SK-N-SH (cell line): Measurements from ENCODE around the gene SH3RF2. TPM values are rescaled to one million over a fixed set of nuclear protein-coding genes. Genes with fewer than 3 reads are reported as not detected.

Experiments
- CTCF ChIA-PET: fragments of 300-600, 350-600 bp; formaldehyde crosslinking; extraction: SDS; loops from one replicate; lab custom pipeline; 2021; lab: Yijun Ruan, JAX
- POLR2A ChIA-PET: fragments of 350-600 bp; sonication (Branson Sonifier 250); formaldehyde crosslinking; extraction: SDS; loops from one replicate; lab custom pipeline; 2020; ENCODE audit warnings: antibody characterized with exemption, inconsistent platforms; lab: Yijun Ruan, JAX
- DNase-seq: peaks from one replicate; pipeline ENCODE4 v3.0.0; 2012
- H2AFZ ChIP-seq: fragments of 200-600 bp; sonication (generic); 2 replicates; pipeline ENCODE4 v1.8.1; 2016; ENCODE audit warnings: antibody characterized with exemption, mild to moderate bottlenecking, low read depth
- H3F3A ChIP-seq: fragments of 200-600 bp; sonication (generic); replicated peaks from 2 replicates; pipeline ENCODE3; 2016; ENCODE audit warnings: antibody characterized with exemption, mild to moderate bottlenecking; ENCODE audit not compliant: insufficient read depth
- H3K27ac ChIP-seq, 2 experiments: fragments of 200-500 bp in 1 of 2; fragments of 200-600 bp in 1 of 2; sonication (Bioruptor generic) in 1 of 2; sonication (generic), shearing (Covaris generic) in 1 of 2; 2 replicates each; pipeline versions ENCODE4 v1.5.1 to v1.6.1; 2014 to 2016; ENCODE audit warnings: low read depth in 2 of 2, inconsistent platforms in 1 of 2, low read length in 1 of 2, mild to moderate bottlenecking in 1 of 2, mixed read lengths in 1 of 2
- H3K27me3 ChIP-seq: fragments of 200-600 bp; sonication (generic), shearing (Covaris generic); 2 replicates; pipeline ENCODE4 v1.6.1; 2016; ENCODE audit warnings: mixed run types; ENCODE audit not compliant: insufficient read depth
- H3K36me3 ChIP-seq, 2 experiments: fragments of 200-500 bp in 1 of 2; fragments of 200-600 bp in 1 of 2; sonication (Bioruptor generic) in 1 of 2; sonication (generic) in 1 of 2; replicated peaks in 1 of 2; 2 replicates each; pipeline versions ENCODE3 to v1.5.1; 2014 to 2016; ENCODE audit warnings: low read length in 1 of 2, mild to moderate bottlenecking in 1 of 2; ENCODE audit not compliant: insufficient read depth in 2 of 2, control insufficient read depth in 1 of 2
- H3K4me1 ChIP-seq, 2 experiments: fragments of 200-500 bp in 1 of 2; fragments of 200-600 bp in 1 of 2; sonication (Bioruptor generic) in 1 of 2; sonication (generic), shearing (Covaris generic) in 1 of 2; 2 replicates each; pipeline versions ENCODE4 v1.5.1 to v1.6.1; 2014 to 2016; ENCODE audit warnings: low read depth in 1 of 2, low read length in 1 of 2, mixed run types in 1 of 2; ENCODE audit not compliant: insufficient read depth in 2 of 2, control insufficient read depth in 1 of 2
- H3K4me2 ChIP-seq: fragments of 200-600 bp; sonication (generic), shearing (Covaris generic); 2 replicates; pipeline ENCODE4 v1.6.1; 2017; ENCODE audit warnings: mixed run types
- H3K4me3 ChIP-seq, 2 experiments: fragments of 200-500 bp in 1 of 2; fragments of 200-600 bp in 1 of 2; sonication (Bioruptor generic) in 1 of 2; sonication (generic), shearing (Covaris generic) in 1 of 2; 2 replicates each; pipeline versions ENCODE4 v1.5.1 to v1.8.1; 2014 to 2016; ENCODE audit warnings: low read depth in 2 of 2, inconsistent platforms in 1 of 2, low read length in 1 of 2, mild to moderate bottlenecking in 1 of 2, mixed read lengths in 1 of 2, moderate library complexity in 1 of 2
- H3K79me2 ChIP-seq: fragments of 200-600 bp; sonication (generic); 2 replicates; pipeline ENCODE4 v1.8.1; 2017; ENCODE audit warnings: mild to moderate bottlenecking; ENCODE audit not compliant: insufficient read depth
- H3K9ac ChIP-seq: fragments of 200-600 bp; sonication (generic); 2 replicates; pipeline ENCODE4 v1.6.1; 2017; ENCODE audit warnings: mixed run types
- H3K9me2 ChIP-seq: fragments of 200-600 bp; sonication (generic); 2 replicates; pipeline ENCODE4 v1.6.1; 2017; ENCODE audit warnings: mixed run types
- H3K9me3 ChIP-seq: fragments of 200-600 bp; sonication (generic); 2 replicates; pipeline ENCODE4 v1.6.1; 2017; ENCODE audit warnings: mixed run types, mild to moderate bottlenecking, moderate library complexity
- H4K20me1 ChIP-seq: fragments of 200-600 bp; sonication (generic); 2 replicates; pipeline ENCODE4 v1.6.1; 2017; ENCODE audit warnings: mild to moderate bottlenecking, mixed run types; ENCODE audit not compliant: insufficient read depth
- FOSL2 ChIP-seq: IDR thresholded peaks from 2 replicates; pipeline ENCODE4 v1.4.0; 2012; ENCODE audit warnings: low read depth, mild to moderate bottlenecking, moderate library complexity, borderline replicate concordance
- FOXJ3 ChIP-seq: sonication (generic); formaldehyde crosslinking; IDR thresholded peaks from 2 replicates; pipeline ENCODE4 v1.5.1; 2020; ENCODE audit warnings: mild to moderate bottlenecking, missing genetic modification reagents
- FOXM1 ChIP-seq: IDR thresholded peaks from 2 replicates; pipeline ENCODE4 v1.4.0; 2012; ENCODE audit warnings: low read depth, mild to moderate bottlenecking
- GATA2 ChIP-seq: sonication (generic); formaldehyde crosslinking; IDR thresholded peaks from 2 replicates; pipeline ENCODE4 v1.5.0; 2020; ENCODE audit warnings: mild to moderate bottlenecking, missing genetic modification reagents
- JUND ChIP-seq: IDR thresholded peaks from 2 replicates; pipeline ENCODE4 v1.4.0; 2012
- MAX ChIP-seq: IDR thresholded peaks from 2 replicates; pipeline ENCODE4 v1.4.0; 2012; ENCODE audit warnings: low read depth
- MEF2A ChIP-seq: IDR thresholded peaks from 2 replicates; pipeline ENCODE4 v1.4.0; 2012; ENCODE audit warnings: low read depth, borderline replicate concordance
- PBX3 ChIP-seq: IDR thresholded peaks from 2 replicates; pipeline ENCODE4; 2012
- RFX5 ChIP-seq: IDR thresholded peaks from 2 replicates; pipeline ENCODE4 v1.6.1; 2012; ENCODE audit warnings: mild to moderate bottlenecking, improper control_type of control experiment, low read length
- TAF1 ChIP-seq: IDR thresholded peaks from 2 replicates; pipeline ENCODE4 v1.6.1; 2012; ENCODE audit warnings: low read depth, mild to moderate bottlenecking, low read length, moderate library complexity, borderline replicate concordance
- TEAD4 ChIP-seq: IDR thresholded peaks from 2 replicates; pipeline ENCODE4 v1.4.0; 2012; ENCODE audit warnings: mild to moderate bottlenecking, borderline replicate concordance; ENCODE audit not compliant: insufficient read depth
- WGBS: methylation state at CpG from one replicate; pipeline ENCODE4 v1.1.6; 2017; ENCODE audit warnings: low lambda C conversion rate; 5-methylcytosine and 5-hydroxymethylcytosine counted together
- polyA plus RNA-seq, 3 experiments: library from polyadenylated mRNA; depleted of rRNA; stranded (reverse); fragments of >200 nt; gene quantifications; 2 replicates each; pipeline ENCODE4 v1.2.3, GENCODE V29; 2012

Gene SH3RF2
- polyA plus RNA-seq, 1 of the 3 experiments (the other 2 are of a cell fraction), result 0.87 TPM

GRCh38 chr5:145984072-145984471 is 47.7 kb downstream of the SH3RF2 start (continued):
- TF ChIP-seq PBX3, result no peak
- TF ChIP-seq FOSL2, result no peak
- TF ChIP-seq JUND, result no peak
- TF ChIP-seq MAX, result no peak
- TF ChIP-seq FOXM1, result no peak

GRCh38 chr5:145987856-145988255 is 51.5 kb downstream of the SH3RF2 start:
- POLR2A ChIA-PET, result no interaction called here
- CTCF ChIA-PET, result no interaction called here

GRCh38 chr5:145988993-145989392 is 52.6 kb downstream of the SH3RF2 start:
- Histone ChIP-seq H2AFZ (no peak overlapping the region), H3K4me3 (no peak overlapping the region), H3F3A (no peaks in the 10 kb centered on the region), H3K79me2 (no peaks in the 10 kb centered on the region), H3K27ac (no peak overlapping the region), H3K9me2 (no peaks in the 10 kb centered on the region), H3K4me1 (peaks cover 0 to 14% of the 10 kb centered on the region in 2 experiments; a peak in 1 of 4 replicates), H3K36me3 (no peaks in the 10 kb centered on the region), H3K9me3 (no peaks in the 10 kb centered on the region), H3K27me3 (no peaks in the 10 kb centered on the region)
- POLR2A ChIA-PET, result no interaction called here
- CTCF ChIA-PET, result no interaction called here
- no peak for TF ChIP-seq TEAD4
- TF ChIP-seq JUND, result no peak
- TF ChIP-seq FOXJ3 (CRISPR knock-in tag), result no peak
- no peak for TF ChIP-seq GATA2 (CRISPR knock-in tag)
- TF ChIP-seq, all 33 proteins: peak for 0
- Histone ChIP-seq H3K9ac (no peak overlapping the region), H3K4me2 (no peak overlapping the region), H4K20me1 (no peaks in the 10 kb centered on the region)
- 49% methylated on average over 2 of the region's 2 CpGs for WGBS
- DNase-seq, result no peak

More at GRCh38 chr5:145987856-145988255, 51.5 kb downstream of the SH3RF2 start:
- no peaks in the 10 kb centered on the region for H3K9me2 ChIP-seq
- H3K79me2 ChIP-seq, result no peaks in the 10 kb centered on the region
- 93% methylated on average over 1 of the region's 1 CpG for WGBS
- H3K4me2 ChIP-seq, result no peak overlapping the region
- DNase-seq, result no peak
- no peak overlapping the region for H3K4me3 ChIP-seq
- H3K27me3 ChIP-seq, result no peaks in the 10 kb centered on the region
- TF ChIP-seq TAF1 (no peak), MEF2A (no peak), RFX5 (no peak)
- no peaks in the 10 kb centered on the region for H3K9me3 ChIP-seq
- H3F3A ChIP-seq, result no peaks in the 10 kb centered on the region
- H3K4me1 ChIP-seq, result peaks cover 0 to 14% of the 10 kb centered on the region in 2 experiments; a peak in 1 of 4 replicates
- H3K36me3 ChIP-seq, result no peaks in the 10 kb centered on the region
- H2AFZ ChIP-seq, result no peak overlapping the region
- H3K27ac ChIP-seq, result no peak overlapping the region
- no peak overlapping the region for H3K9ac ChIP-seq
- no peaks in the 10 kb centered on the region for H4K20me1 ChIP-seq
